Cardiac muscle cell (in vitro differentiated cells and primary cell): ENCODE data around the gene PHRF1. TPM values are rescaled to one million over a fixed set of nuclear protein-coding genes. Genes with fewer than 3 reads are reported as not detected.
A peak's percentile ranks its signal among the peaks of the same experiment; 100 is the strongest.

ENCODE experiments used
- DNase-seq, 2 donors: peaks; one replicate each; pipeline versions ENCODE4 v3.0.0 to v3.0.0-alpha.2; 2010 to 2017; ENCODE audit warnings: low read depth in 1 of 2, low spot score in 1 of 2
- H3K27ac ChIP-seq: fragments of 200-600 bp; sonication (generic); 2 replicates; pipeline ENCODE4 v1.5.1; 2016
- H3K27me3 ChIP-seq: fragments of 200-600 bp; sonication (generic); 2 replicates; pipeline ENCODE4 v1.6.0; 2016; ENCODE audit warnings: control low read depth
- H3K36me3 ChIP-seq: fragments of 200-600 bp; sonication (generic); 2 replicates; pipeline ENCODE4 v1.5.1; 2016; ENCODE audit warnings: control low read depth
- H3K4me1 ChIP-seq: fragments of 200-600 bp; sonication (generic); 2 replicates; pipeline ENCODE4 v1.8.1; 2017; ENCODE audit warnings: low read depth, mild to moderate bottlenecking, mixed run types
- H3K4me3 ChIP-seq: fragments of 200-600 bp; sonication (generic); 2 replicates; pipeline ENCODE4 v1.5.1; 2016; ENCODE audit warnings: mild to moderate bottlenecking
- H3K9me3 ChIP-seq: fragments of 200-600 bp; sonication (generic); 2 replicates; pipeline ENCODE4 v1.5.1; 2017; ENCODE audit warnings: low read depth, mild to moderate bottlenecking, control low read depth
- polyA plus RNA-seq: library from polyadenylated mRNA; unstranded; fragments of >200 nt; fragmentation: Nextera tagmentation; extraction: Ambion mirVana; gene quantifications from 2 replicates; pipeline ENCODE4 v1.2.1, GENCODE V29; 2016
- total RNA-seq: library from RNA; depleted of rRNA; stranded (reverse); fragments of >200 nt; gene quantifications from 2 replicates; pipeline ENCODE4 v1.2.3, GENCODE V29; 2016
- TF ChIP-seq, protein P1 (sequence below): IDR thresholded peaks from 2 replicates; pipeline ENCODE4 v1.5.1; 2012; ENCODE audit warnings: low read depth, mild to moderate bottlenecking, low read length

The PHRF1 gene
- total and polyA plus RNA-seq, 2 experiments from 2014 or later = 17.8 to 48.0 TPM

GRCh38 chr11:584287-584686, 8.0 kb downstream of the PHRF1 start:
- Histone ChIP-seq H3K4me3 (no peak overlapping the region), H3K36me3 (peaks cover 22% of the 10 kb centered on the region), H3K9me3 (no peaks in the 10 kb centered on the region), H3K27me3 (no peaks in the 10 kb centered on the region), H3K27ac (no peak overlapping the region), H3K4me1 (peaks cover 5% of the 10 kb centered on the region)
- TF ChIP-seq, protein P1, sequence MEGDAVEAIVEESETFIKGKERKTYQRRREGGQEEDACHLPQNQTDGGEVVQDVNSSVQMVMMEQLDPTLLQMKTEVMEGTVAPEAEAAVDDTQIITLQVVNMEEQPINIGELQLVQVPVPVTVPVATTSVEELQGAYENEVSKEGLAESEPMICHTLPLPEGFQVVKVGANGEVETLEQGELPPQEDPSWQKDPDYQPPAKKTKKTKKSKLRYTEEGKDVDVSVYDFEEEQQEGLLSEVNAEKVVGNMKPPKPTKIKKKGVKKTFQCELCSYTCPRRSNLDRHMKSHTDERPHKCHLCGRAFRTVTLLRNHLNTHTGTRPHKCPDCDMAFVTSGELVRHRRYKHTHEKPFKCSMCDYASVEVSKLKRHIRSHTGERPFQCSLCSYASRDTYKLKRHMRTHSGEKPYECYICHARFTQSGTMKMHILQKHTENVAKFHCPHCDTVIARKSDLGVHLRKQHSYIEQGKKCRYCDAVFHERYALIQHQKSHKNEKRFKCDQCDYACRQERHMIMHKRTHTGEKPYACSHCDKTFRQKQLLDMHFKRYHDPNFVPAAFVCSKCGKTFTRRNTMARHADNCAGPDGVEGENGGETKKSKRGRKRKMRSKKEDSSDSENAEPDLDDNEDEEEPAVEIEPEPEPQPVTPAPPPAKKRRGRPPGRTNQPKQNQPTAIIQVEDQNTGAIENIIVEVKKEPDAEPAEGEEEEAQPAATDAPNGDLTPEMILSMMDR = no peak
- DNase-seq = no peak

DNA sequence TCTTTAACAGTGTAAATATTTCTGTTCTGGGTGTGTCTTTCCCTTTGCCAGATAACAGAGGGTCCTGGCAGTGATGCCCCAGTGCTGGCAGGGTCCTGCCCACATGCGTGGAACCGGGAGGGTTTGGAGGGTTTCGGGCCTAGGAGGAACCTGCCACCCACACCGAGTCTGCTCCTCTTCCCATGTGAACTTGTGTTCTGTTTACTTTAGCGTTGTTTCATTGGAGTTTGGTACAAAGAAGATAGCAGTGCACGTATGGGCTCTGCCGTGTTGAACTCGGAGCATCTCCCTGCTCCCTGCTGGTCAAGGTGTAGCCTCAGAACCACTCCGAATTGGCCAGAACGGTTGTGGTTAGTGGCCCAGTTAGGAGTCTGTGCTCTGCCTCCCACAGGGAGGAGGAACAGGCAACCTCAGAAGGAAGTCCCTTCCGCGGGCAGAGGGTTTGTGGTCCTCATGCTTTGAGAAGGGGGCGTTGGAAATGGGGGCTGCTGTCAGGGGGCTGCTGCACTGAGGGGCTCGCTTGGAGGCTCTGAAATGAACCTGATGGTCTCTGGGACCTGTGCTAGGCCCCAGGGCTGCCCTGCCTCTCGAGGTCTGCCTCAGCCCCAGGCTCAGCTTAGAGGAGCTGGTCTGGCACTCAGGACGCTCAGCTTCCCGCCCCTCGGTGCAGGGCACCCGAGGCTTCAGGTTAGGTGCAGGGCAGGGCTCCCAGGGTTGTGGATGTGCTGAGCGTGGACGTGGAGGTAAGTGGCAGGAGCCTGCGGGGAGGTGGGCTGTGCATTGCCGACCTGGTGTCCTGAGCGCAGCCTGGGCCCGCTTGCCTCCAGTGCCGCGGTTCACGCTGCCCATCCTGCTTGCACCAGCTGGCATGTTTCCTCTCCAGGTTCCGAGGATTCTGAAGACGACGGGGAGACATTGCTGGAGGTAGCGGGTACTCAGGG, 10.4 kb downstream of the PHRF1 start:
- Histone ChIP-seq H3K9me3 (no peaks in the 10 kb centered on the region), H3K4me1 (no peaks in the 10 kb centered on the region), H3K27me3 (no peaks in the 10 kb centered on the region), H3K4me3 (no peak overlapping the region), H3K36me3 (peaks cover 25% of the 10 kb centered on the region), H3K27ac (no peak overlapping the region)
- no peak for DNase-seq
- TF ChIP-seq, protein P1 = no peak

- H3K36me3 ChIP-seq = peaks cover 29% of the 10 kb centered on the region
- H3K27me3 ChIP-seq = no peaks in the 10 kb centered on the region
- no peak overlapping the region for H3K4me3 ChIP-seq
- TF ChIP-seq, protein P1 = no peak
- no peak for DNase-seq
- no peaks in the 10 kb centered on the region for H3K9me3 ChIP-seq
- no peak overlapping the region for H3K27ac ChIP-seq
- no peaks in the 10 kb centered on the region for H3K4me1 ChIP-seq
Measured at GRCh38 chr11:587546-587945, 11.3 kb downstream of the PHRF1 start.

- DNase-seq = peak in 1 of 2 donors; percentile 71
- Histone ChIP-seq H3K27ac (no peak overlapping the region), H3K4me3 (no peak overlapping the region), H3K27me3 (no peaks in the 10 kb centered on the region), H3K36me3 (peaks cover 34% of the 10 kb centered on the region), H3K9me3 (no peaks in the 10 kb centered on the region), H3K4me1 (no peaks in the 10 kb centered on the region)
- TF ChIP-seq, protein P1 = no peak
Measured at GRCh38 chr11:587978-588380, 11.7 kb downstream of the PHRF1 start.

GRCh38 chr11:589798-590197, 13.5 kb downstream of the PHRF1 start:
- H3K36me3 ChIP-seq = peaks cover 37% of the 10 kb centered on the region
- no peak overlapping the region for H3K4me3 ChIP-seq
- H3K4me1 ChIP-seq = no peaks in the 10 kb centered on the region
- H3K27ac ChIP-seq = no peak overlapping the region
- DNase-seq = no peak
- H3K9me3 ChIP-seq = no peaks in the 10 kb centered on the region
- TF ChIP-seq, protein P1 = no peak
- no peaks in the 10 kb centered on the region for H3K27me3 ChIP-seq
